ENCODE data around the gene LYPD1.

DNA sequence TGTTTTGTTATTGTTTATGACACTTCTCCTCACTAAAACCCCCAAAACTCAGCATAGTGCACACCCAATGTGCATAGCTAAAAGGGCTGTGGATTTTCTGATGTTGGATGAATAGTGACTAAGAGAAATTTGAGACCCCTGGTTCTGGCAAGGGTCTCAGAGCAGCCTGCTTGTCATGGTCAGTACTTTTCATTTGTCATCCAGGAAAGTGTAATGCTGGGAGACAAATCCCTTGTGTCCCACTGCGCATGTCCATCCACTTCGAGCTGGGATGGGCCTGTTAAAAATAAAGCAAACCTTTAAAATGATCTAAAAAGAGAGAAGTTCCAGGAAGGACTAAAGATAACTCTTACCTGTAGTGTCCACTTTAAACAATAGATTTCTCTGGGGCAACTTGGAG is 46.9 kb upstream of the LYPD1 start:
- TF ChIP-seq, protein P1, sequence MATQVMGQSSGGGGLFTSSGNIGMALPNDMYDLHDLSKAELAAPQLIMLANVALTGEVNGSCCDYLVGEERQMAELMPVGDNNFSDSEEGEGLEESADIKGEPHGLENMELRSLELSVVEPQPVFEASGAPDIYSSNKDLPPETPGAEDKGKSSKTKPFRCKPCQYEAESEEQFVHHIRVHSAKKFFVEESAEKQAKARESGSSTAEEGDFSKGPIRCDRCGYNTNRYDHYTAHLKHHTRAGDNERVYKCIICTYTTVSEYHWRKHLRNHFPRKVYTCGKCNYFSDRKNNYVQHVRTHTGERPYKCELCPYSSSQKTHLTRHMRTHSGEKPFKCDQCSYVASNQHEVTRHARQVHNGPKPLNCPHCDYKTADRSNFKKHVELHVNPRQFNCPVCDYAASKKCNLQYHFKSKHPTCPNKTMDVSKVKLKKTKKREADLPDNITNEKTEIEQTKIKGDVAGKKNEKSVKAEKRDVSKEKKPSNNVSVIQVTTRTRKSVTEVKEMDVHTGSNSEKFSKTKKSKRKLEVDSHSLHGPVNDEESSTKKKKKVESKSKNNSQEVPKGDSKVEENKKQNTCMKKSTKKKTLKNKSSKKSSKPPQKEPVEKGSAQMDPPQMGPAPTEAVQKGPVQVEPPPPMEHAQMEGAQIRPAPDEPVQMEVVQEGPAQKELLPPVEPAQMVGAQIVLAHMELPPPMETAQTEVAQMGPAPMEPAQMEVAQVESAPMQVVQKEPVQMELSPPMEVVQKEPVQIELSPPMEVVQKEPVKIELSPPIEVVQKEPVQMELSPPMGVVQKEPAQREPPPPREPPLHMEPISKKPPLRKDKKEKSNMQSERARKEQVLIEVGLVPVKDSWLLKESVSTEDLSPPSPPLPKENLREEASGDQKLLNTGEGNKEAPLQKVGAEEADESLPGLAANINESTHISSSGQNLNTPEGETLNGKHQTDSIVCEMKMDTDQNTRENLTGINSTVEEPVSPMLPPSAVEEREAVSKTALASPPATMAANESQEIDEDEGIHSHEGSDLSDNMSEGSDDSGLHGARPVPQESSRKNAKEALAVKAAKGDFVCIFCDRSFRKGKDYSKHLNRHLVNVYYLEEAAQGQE (IDR thresholded peaks at IDR 0.05; ENCODE audit: low read depth), result no peak
- TF ChIP-seq, protein P2, sequence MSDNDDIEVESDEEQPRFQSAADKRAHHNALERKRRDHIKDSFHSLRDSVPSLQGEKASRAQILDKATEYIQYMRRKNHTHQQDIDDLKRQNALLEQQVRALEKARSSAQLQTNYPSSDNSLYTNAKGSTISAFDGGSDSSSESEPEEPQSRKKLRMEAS (IDR thresholded peaks at IDR 0.05), result no peak
- TF ChIP-seq ZBTB7A (IDR thresholded peaks at IDR 0.05; ENCODE audit: low read depth) (no peak), RAD21 (IDR thresholded peaks at IDR 0.05; ENCODE audit: low read depth) (no peak), CEBPB (IDR thresholded peaks at IDR 0.05) (no peak), TEAD4 (IDR thresholded peaks at IDR 0.05) (no peak), YY1 (IDR thresholded peaks at IDR 0.05; ENCODE audit: low read depth) (no peak), CREB1 (IDR thresholded peaks at IDR 0.05; ENCODE audit: low read depth) (no peak), TAF1 (IDR thresholded peaks at IDR 0.05; ENCODE audit: low read depth) (no peak)
- TF ChIP-seq, protein P3, sequence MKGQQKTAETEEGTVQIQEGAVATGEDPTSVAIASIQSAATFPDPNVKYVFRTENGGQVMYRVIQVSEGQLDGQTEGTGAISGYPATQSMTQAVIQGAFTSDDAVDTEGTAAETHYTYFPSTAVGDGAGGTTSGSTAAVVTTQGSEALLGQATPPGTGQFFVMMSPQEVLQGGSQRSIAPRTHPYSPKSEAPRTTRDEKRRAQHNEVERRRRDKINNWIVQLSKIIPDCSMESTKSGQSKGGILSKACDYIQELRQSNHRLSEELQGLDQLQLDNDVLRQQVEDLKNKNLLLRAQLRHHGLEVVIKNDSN (IDR thresholded peaks at IDR 0.05), result no peak

Measured in Ishikawa (cell line).